ENCODE data around the gene COQ10B. TPM values are rescaled to one million over a fixed set of nuclear protein-coding genes. Genes with fewer than 3 reads are reported as not detected.
A peak's percentile ranks its signal among the peaks of the same experiment; 100 is the strongest.

The COQ10B gene
- total RNA-seq, 4 donors from 2014 or later = 21.5 to 28.1 (median 27.1) TPM

DNA sequence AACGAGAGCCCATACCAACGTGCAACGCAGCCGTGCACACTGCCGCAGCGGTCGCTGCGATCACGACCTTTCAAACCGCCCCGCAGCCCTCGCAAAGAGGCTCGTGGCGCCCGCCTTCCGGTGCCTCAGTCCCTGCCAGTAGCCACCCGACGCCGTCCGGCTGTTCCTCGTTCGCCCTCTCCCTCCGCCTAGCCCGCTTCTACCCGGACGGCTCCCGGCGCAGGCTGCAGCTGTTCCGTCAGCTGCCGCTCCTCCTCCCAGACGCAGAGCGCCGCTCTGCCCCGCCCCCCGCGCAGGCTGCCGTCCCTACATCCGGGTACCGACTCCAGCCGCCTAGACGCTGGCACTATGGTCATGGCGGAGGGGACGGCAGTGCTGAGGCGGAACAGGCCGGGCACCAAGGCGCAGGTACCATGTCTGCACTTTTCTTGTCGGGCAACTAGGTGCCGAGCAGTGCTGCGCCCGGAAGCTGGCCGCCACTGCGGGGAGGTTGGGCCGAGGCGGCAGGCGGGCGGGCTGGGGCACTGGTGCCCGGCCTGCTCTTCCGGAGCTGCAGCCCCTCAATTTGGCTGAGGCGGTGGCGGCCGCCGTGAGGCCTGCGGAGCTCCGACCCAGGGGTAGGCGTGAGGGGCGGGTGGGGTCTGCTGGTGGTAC, 62.5 kb downstream of the COQ10B start, which contains the start of gene MOB4:
MOB4 (plus strand) TSS at position 328 of the 654 bp plus-strand sequence; CDS start at position 349, 21 bp downstream.
- 0 to 1% methylated on average over 22 to 25 of the region's 66 CpGs for WGBS, 2 donors
- peak within 1 kb of the TSS; percentile 80 for H3K4me3 ChIP-seq (ENCODE audit: low read depth, poor library complexity, severe bottlenecking)
- TF ChIP-seq, protein P1, sequence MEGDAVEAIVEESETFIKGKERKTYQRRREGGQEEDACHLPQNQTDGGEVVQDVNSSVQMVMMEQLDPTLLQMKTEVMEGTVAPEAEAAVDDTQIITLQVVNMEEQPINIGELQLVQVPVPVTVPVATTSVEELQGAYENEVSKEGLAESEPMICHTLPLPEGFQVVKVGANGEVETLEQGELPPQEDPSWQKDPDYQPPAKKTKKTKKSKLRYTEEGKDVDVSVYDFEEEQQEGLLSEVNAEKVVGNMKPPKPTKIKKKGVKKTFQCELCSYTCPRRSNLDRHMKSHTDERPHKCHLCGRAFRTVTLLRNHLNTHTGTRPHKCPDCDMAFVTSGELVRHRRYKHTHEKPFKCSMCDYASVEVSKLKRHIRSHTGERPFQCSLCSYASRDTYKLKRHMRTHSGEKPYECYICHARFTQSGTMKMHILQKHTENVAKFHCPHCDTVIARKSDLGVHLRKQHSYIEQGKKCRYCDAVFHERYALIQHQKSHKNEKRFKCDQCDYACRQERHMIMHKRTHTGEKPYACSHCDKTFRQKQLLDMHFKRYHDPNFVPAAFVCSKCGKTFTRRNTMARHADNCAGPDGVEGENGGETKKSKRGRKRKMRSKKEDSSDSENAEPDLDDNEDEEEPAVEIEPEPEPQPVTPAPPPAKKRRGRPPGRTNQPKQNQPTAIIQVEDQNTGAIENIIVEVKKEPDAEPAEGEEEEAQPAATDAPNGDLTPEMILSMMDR (IDR thresholded peaks at IDR 0.05) = peak in 1 of 3 donors; percentile 78
- TF ChIP-seq POLR2A (IDR thresholded peaks at IDR 0.05) = peak in 1 of 2 donors; percentile 75
- peak; percentile 90 to 99 for DNase-seq (ENCODE audit: low spot score in 2 of 2)
- intact Hi-C loops (cut with DNase I; ENCODE audit: low total_unique reads) = no loop called here

DNA sequence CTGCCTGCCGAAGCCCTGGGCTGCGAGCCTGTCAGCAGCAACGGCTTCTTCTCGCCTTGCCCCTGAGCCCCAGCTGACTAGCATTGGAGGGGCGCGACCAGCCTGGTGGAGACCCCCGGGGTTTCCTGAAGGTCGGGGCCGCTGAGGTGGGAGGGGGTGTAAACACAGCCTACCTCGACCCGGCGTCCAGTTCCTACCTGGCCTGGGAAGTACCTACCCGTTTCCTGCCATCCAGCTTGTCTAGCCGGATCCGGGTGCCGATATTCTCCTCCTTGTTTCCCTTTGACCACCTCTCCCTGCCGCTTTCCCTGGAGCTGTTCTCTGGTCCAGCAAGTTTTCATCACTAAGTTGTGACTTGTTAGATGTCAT, 63.0 kb downstream of the COQ10B start:
- TF ChIP-seq, protein P1 (IDR thresholded peaks at IDR 0.05) = no peak
- TF ChIP-seq POLR2A (IDR thresholded peaks at IDR 0.05) = no peak
- intact Hi-C loops (cut with DNase I; ENCODE audit: low total_unique reads) = no loop called here
- WGBS, 2 donors = 0% methylated on average over 15 of the region's 17 CpGs
- DNase-seq (ENCODE audit: low spot score in 2 of 2) = peak in 1 of 2 donors; percentile 30
- peak overlapping the region; percentile 80 for H3K4me3 ChIP-seq (ENCODE audit: low read depth, poor library complexity, severe bottlenecking)

DNA sequence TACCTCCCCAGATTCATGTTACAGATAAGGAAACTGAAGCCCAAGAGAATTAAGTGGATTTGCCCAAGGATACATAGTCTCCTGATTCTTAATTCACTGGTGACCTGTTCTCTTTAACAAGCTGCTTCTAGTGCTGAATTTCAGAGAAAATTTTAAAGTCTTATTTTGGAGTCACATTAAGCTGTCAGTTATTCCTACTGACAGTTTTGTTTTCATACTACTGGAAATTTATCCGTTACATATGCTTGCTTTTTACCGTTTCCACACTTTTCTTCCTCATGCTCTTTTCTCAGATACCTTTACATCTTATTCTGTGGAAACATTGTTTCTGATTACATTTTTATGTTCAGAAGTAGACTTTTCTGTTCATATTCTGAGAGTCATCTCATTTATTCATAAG, 63.8 kb downstream of the COQ10B start:
- DNase-seq (ENCODE audit: low spot score in 2 of 2) = no peak
- WGBS, 2 donors = 30 to 35% methylated on average over 2 of the region's 2 CpGs
- intact Hi-C loops (cut with DNase I; ENCODE audit: low total_unique reads) = no loop called here
- no peak overlapping the region for H3K4me3 ChIP-seq (ENCODE audit: low read depth, poor library complexity, severe bottlenecking)
- TF ChIP-seq, protein P1 (IDR thresholded peaks at IDR 0.05) = no peak
- no peak for TF ChIP-seq POLR2A (IDR thresholded peaks at IDR 0.05)

Other genes starting within 250 kb of the COQ10B start
- gene ANKRD44, start 142.8 kb upstream of the COQ10B start, total RNA-seq = 10 to 100 TPM in 2 of 4 donors, 1 to 10 TPM in 2; 9.1 to 20.8 (median 14.9) TPM
- 100 to 1,000 TPM; 160 to 327 (median 242) TPM for gene SF3B1, start 18.5 kb upstream of the COQ10B start, total RNA-seq
- gene HSPD1, start 46.3 kb downstream of the COQ10B start, total RNA-seq = 100 to 1,000 TPM in 1 of 4 donors, 10 to 100 TPM in 3; 74.7 to 104 (median 88.9) TPM
- 10 to 100 TPM; 39.3 to 70.3 (median 50.7) TPM for gene HSPE1, start 46.8 kb downstream of the COQ10B start, total RNA-seq
- 10 to 100 TPM; 22.6 to 31.2 (median 25.0) TPM for gene MOB4, start 62.5 kb downstream of the COQ10B start, total RNA-seq
- gene RFTN2, start 222.0 kb downstream of the COQ10B start, total RNA-seq = 1 to 10 TPM; 1.5 to 6.5 (median 2.7) TPM